ENCODE measurements around the gene PILRA.

- TF ChIP-seq CTCF (IDR thresholded peaks at IDR 0.05; ENCODE audit: poor library complexity) (no peak), EZH2phosphoT487 (IDR thresholded peaks at IDR 0.05; ENCODE audit: low read depth, severe bottlenecking, unreplicated experiment) (no peak), EZH2 (IDR thresholded peaks at IDR 0.05; ENCODE audit: borderline replicate concordance) (no peak)
These were observed 55.1 kb downstream of the PILRA start, which contains the start of gene ZCWPW1 for GRCh38 chr7:100428199-100428966.

All from hepatocyte (in vitro differentiated cells).